Body of pancreas (tissue), 4 donors: ENCODE data around the gene ZNHIT6. TPM values are rescaled to one million over a fixed set of nuclear protein-coding genes. Genes with fewer than 3 reads are reported as not detected.

Source experiments
- ATAC-seq: fragments of 150-250 bp; one replicate; pipeline ENCODE4 v1.9.1; 2016
- DNase-seq, 4 donors: peaks; one replicate each; pipeline ENCODE4 v3.0.0-alpha.2; 2019
- H3K27ac ChIP-seq, 4 donors: fragments of 200-600 bp; sonication (generic); 1 replicate in 3 of 4; 2 replicates in 1 of 4; pipeline versions ENCODE4 v1.5.1 to v1.6.1; 2016 to 2019; ENCODE audit warnings: mild to moderate bottlenecking in 1 of 4, mixed read lengths in 1 of 4, moderate library complexity in 1 of 4
- H3K27me3 ChIP-seq, 2 donors: fragments of 200-600 bp; sonication (generic); one replicate each; pipeline ENCODE4 v1.6.0; 2016; ENCODE audit warnings: mild to moderate bottlenecking in 1 of 2
- H3K36me3 ChIP-seq, 2 donors: fragments of 200-600 bp; sonication (generic); replicated peaks in 1 of 2; 2 replicates each; pipeline ENCODE4 v1.5.1; 2016; ENCODE audit warnings: low read depth in 2 of 2; ENCODE audit not compliant: insufficient read depth in 1 of 2
- H3K4me1 ChIP-seq: fragments of 200-600 bp; sonication (generic); one replicate; pipeline ENCODE4 v1.6.0; 2016
- H3K4me3 ChIP-seq, 2 donors: fragments of 200-600 bp; sonication (generic); 1 replicate in 1 of 2; 2 replicates in 1 of 2; pipeline ENCODE4 v1.5.1; 2016 to 2019
- H3K9me3 ChIP-seq, 3 donors: fragments of 200-600 bp; sonication (generic); 1 replicate in 2 of 3; 2 replicates in 1 of 3; pipeline ENCODE4 v1.5.1; 2016
- POLR2A ChIP-seq, 3 donors: fragments of 450-650 bp; IDR thresholded peaks; one replicate each; pipeline ENCODE4 v1.6.1; 2016; ENCODE audit warnings: antibody characterized with exemption in 3 of 3, mild to moderate bottlenecking in 2 of 3
- WGBS, 2 donors: methylation state at CpG; one replicate each; pipeline ENCODE4 v1.1.5; 2017; 5-methylcytosine and 5-hydroxymethylcytosine counted together
- intact Hi-C: fragments of 100-400 bp; cut with DNase I; formaldehyde crosslinking; loops from one replicate; pipeline ENCODE4 v1.15.1; 2023
- total RNA-seq, 2 donors: library from RNA; depleted of rRNA; stranded (reverse); fragments of >200 nt; gene quantifications; one replicate each; pipeline ENCODE4 v1.1.0, GENCODE V29; 2016
- TF ChIP-seq, protein P1 (sequence below), 7 experiments: fragments of 450-650 bp in 4 of 7; fragments of 200-600 bp in 3 of 7; sonication (generic) in 3 of 7; IDR thresholded peaks; one replicate each; pipeline ENCODE4 v1.5.1; 2016 to 2019; ENCODE audit warnings: antibody characterized with exemption in 7 of 7

The ZNHIT6 gene
- total RNA-seq, 2 donors from 2014 or later, result 4.9 to 6.5 TPM

DNA sequence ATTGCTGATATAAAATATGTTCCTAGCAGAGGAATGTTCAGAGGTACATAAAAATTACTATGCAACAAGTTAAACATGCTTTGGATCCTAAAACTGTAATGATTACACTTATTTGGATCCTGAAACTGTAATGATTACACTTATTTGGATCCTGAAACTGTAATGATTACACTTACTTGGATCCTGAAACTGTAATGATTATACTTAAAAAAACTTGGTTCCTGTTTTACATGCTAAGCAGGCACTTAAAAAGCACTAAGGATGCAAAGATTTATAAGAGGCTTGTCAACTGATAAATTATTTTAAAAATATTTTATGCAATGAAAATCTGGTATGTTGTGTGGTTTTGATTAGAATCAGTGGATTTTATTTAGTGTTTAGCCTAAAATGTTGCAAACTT lies 47.7 kb downstream of the ZNHIT6 start:
- H3K9me3 ChIP-seq, result no peaks in the 10 kb centered on the region
- TF ChIP-seq, protein P1, sequence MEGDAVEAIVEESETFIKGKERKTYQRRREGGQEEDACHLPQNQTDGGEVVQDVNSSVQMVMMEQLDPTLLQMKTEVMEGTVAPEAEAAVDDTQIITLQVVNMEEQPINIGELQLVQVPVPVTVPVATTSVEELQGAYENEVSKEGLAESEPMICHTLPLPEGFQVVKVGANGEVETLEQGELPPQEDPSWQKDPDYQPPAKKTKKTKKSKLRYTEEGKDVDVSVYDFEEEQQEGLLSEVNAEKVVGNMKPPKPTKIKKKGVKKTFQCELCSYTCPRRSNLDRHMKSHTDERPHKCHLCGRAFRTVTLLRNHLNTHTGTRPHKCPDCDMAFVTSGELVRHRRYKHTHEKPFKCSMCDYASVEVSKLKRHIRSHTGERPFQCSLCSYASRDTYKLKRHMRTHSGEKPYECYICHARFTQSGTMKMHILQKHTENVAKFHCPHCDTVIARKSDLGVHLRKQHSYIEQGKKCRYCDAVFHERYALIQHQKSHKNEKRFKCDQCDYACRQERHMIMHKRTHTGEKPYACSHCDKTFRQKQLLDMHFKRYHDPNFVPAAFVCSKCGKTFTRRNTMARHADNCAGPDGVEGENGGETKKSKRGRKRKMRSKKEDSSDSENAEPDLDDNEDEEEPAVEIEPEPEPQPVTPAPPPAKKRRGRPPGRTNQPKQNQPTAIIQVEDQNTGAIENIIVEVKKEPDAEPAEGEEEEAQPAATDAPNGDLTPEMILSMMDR (IDR thresholded peaks at IDR 0.05), result no peak
- no peak for TF ChIP-seq POLR2A (IDR thresholded peaks at IDR 0.05)
- no peak overlapping the region for H3K27ac ChIP-seq
- intact Hi-C loops, result no loop called here
- no peak overlapping the region for H3K4me3 ChIP-seq
- DNase-seq (no peak), ATAC-seq (no peak)
- no peaks in the 10 kb centered on the region for H3K27me3 ChIP-seq
- no peaks in the 10 kb centered on the region for H3K36me3 ChIP-seq
- peaks cover 10% of the 10 kb centered on the region for H3K4me1 ChIP-seq

DNA sequence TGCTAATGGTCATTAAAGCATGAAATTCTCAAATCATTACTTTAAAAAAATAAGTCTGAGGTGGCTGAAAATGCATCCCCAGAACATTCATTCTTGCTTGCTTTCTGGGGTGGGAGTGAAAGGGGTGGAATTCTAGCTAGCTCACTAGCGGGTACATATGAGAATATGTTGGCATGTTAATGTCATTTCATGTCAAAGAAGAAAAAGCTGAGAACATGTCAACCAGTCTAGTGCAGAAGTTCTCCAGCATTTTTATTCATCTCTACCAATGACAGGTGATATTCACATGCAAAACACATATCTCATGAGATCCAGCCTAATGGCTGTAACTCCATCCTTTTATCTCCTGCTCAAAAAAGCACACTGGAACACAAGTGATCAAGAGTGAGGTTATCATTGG lies 49.1 kb downstream of the ZNHIT6 start:
- Histone ChIP-seq H3K27ac (no peak overlapping the region), H3K4me1 (peaks cover 10% of the 10 kb centered on the region), H3K9me3 (no peaks in the 10 kb centered on the region), H3K27me3 (no peaks in the 10 kb centered on the region), H3K36me3 (no peaks in the 10 kb centered on the region), H3K4me3 (no peak overlapping the region)
- DNase-seq, result no peak
- TF ChIP-seq POLR2A (IDR thresholded peaks at IDR 0.05), result no peak
- TF ChIP-seq, protein P1 (IDR thresholded peaks at IDR 0.05), result no peak
- intact Hi-C loops, result no loop called here
- ATAC-seq, result no peak
- WGBS, 2 donors, result 100% methylated on average over 1 of the region's 1 CpG

GRCh38 chr1:85656948-85657347 lies 51.3 kb downstream of the ZNHIT6 start:
- Histone ChIP-seq H3K36me3 (peaks cover 0 to 5% of the 10 kb centered on the region in 2 donors), H3K27ac (no peak overlapping the region), H3K4me1 (peaks cover 8% of the 10 kb centered on the region), H3K4me3 (no peak overlapping the region), H3K27me3 (no peaks in the 10 kb centered on the region), H3K9me3 (no peaks in the 10 kb centered on the region)
- intact Hi-C loops, result no loop called here
- DNase-seq (no peak), ATAC-seq (no peak)
- no peak for TF ChIP-seq POLR2A (IDR thresholded peaks at IDR 0.05)
- TF ChIP-seq, protein P1 (IDR thresholded peaks at IDR 0.05), result no peak
- WGBS, 2 donors, result 94 to 96% methylated on average over 1 of the region's 1 CpG

DNA sequence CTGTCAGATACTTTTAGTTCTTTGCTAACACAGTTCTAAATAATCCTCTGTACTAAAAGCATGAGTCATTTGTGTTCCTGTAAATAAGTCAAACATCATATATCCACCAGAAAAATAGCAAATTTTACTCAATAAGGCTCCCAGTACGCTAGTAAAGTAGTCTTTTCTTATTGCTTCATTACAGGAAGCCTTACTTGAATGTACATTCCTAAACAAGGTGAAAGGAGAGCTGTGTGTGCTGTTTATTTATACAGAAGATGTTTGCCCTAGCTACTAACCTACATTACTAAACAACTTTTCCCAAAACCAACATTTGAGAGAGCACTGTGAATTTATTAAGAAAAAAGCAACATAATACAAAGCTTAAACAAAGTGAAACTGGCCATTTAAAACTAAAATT lies 52.0 kb downstream of the ZNHIT6 start:
- no peak for DNase-seq
- Histone ChIP-seq H3K36me3 (peaks cover 0 to 5% of the 10 kb centered on the region in 2 donors), H3K4me3 (no peak overlapping the region), H3K27ac (no peak overlapping the region), H3K9me3 (no peaks in the 10 kb centered on the region), H3K27me3 (no peaks in the 10 kb centered on the region), H3K4me1 (peaks cover 3% of the 10 kb centered on the region)
- no peak for ATAC-seq
- TF ChIP-seq, protein P1 (IDR thresholded peaks at IDR 0.05), result no peak
- TF ChIP-seq POLR2A (IDR thresholded peaks at IDR 0.05), result no peak
- WGBS, 2 donors, result 87 to 92% methylated on average over 1 of the region's 1 CpG
- intact Hi-C loops, result no loop called here

- WGBS, 2 donors, result 68 to 69% methylated on average over 1 of the region's 1 CpG
- DNase-seq (no peak), ATAC-seq (no peak)
Observed at GRCh38 chr1:85655315-85655714, 52.9 kb downstream of the ZNHIT6 start.

More at GRCh38 chr1:85655315-85655714, 52.9 kb downstream of the ZNHIT6 start:
- Histone ChIP-seq H3K36me3 (peaks cover 0 to 5% of the 10 kb centered on the region in 2 donors), H3K9me3 (no peaks in the 10 kb centered on the region), H3K27me3 (no peaks in the 10 kb centered on the region), H3K4me1 (peaks cover 3% of the 10 kb centered on the region), H3K4me3 (no peak overlapping the region), H3K27ac (no peak overlapping the region)
- intact Hi-C loops, result no loop called here
- TF ChIP-seq, protein P1 (IDR thresholded peaks at IDR 0.05), result no peak
